ENCODE measurements around the gene MYO1E. TPM values are rescaled to one million over a fixed set of nuclear protein-coding genes. Genes with fewer than 3 reads are reported as not detected.

Gene MYO1E
- total and polyA plus RNA-seq, 2 of the 8 experiments (the other 6 are each of a cell fraction or from before 2014, with no cell fraction given) = 19.6 to 142 TPM

DNA sequence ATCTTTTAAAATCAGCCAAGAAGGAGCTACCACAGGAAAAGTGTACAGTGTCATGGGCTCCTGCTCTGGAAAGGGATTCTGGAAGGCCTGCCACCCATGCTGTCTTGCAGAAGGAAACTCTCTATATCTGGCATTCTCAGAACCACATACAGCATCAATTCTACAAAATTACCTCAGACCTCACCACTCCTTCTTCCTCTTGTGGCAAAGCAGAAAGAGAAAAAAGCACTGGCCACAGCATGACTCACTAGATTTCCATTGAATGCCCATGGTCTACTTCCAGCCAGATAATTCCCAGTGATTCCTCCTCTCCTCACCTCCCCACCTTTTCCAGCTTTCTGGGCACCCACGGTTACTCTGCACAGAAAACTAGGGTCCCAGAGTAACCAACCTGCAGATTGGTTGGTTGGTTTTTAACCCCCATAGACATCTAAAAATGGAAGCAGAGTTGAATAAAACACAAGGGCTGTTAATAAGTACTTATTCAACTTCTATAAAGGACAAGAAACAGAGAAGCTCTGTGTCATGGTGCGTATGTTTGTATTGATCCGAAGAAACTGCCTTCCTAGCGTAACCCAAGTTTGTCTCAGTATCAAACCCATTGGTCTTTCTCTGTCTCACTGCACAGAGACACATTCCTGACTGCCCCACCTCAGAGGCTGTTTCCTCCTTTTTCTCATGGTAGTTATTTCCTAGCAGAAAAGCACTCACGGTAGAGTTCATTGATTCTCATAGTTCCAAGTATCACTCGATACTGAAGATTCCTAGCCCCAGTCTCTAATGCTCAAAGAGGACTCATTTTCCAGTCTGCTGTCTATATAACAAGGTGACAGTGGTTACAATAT, 98.3 kb downstream of the MYO1E start:
- CTCF ChIA-PET (ENCODE audit: partially characterized antibody) = interaction anchor here (2.1 kb wide), 1 partner anchor 27 kb away, joined by 7 read pairs; no protein-coding TSS in a partner anchor
- H3K14ac ChIP-seq (ENCODE audit: insufficient read length) = no peak overlapping the region
- H3K18ac ChIP-seq (ENCODE audit: extremely low read depth, low read length) = no peak overlapping the region
- no peaks in the 10 kb centered on the region for H3K23me2 ChIP-seq (ENCODE audit: low read depth, low read length)
- no peaks in the 10 kb centered on the region for H3K9me3 ChIP-seq (ENCODE audit: insufficient read depth in 2 of 2, low read depth in 1 of 2, low read length in 1 of 2)
- no peak overlapping the region for H3K23ac ChIP-seq (ENCODE audit: insufficient read length)
- H2AK5ac ChIP-seq (ENCODE audit: low read depth, low read length) = no peak overlapping the region
- no peak overlapping the region for H3K4me3 ChIP-seq (ENCODE audit: extremely low read depth in 1 of 4, insufficient read depth in 2 of 4, low read depth in 3 of 4, low read length in 4 of 4)
- H3K27me3 ChIP-seq (replicated peaks in 1 of 4; ENCODE audit: control insufficient read depth in 3 of 4, extremely low read depth in 1 of 4, insufficient read depth in 3 of 4, low read length in 3 of 4) = no peaks in the 10 kb centered on the region
- H3K79me2 ChIP-seq (ENCODE audit: control insufficient read depth in 1 of 2, insufficient read depth in 2 of 2, low read length in 2 of 2) = peaks cover 6 to 13% of the 10 kb centered on the region in 2 experiments; a peak in 3 of 4 replicates
- H3K4ac ChIP-seq (replicated peaks; ENCODE audit: insufficient read length, low read depth, low read length) = no peak overlapping the region
- WGBS, 2 experiments (ENCODE audit: extremely low coverage in 1 of 2, insufficient coverage in 1 of 2, insufficient read length in 1 of 2, insufficient replicate concordance in 2 of 2, low coverage in 1 of 2, low lambda C conversion rate in 2 of 2, missing lambda C conversion rate in 1 of 2) = 92% methylated on average over 6 of the region's 6 CpGs; no CpG with 5 or more reads in 1 of the 2 experiments
- no peak overlapping the region for H2BK12ac ChIP-seq (ENCODE audit: low read depth, low read length)
- no peak overlapping the region for H2BK15ac ChIP-seq (ENCODE audit: low read length)
- H3K79me1 ChIP-seq (ENCODE audit: low read depth, low read length) = no peaks in the 10 kb centered on the region; the same call in 1 of the 2 replicates
- no peak overlapping the region for H2BK120ac ChIP-seq (replicated peaks; ENCODE audit: low read depth, low read length)
- H4K8ac ChIP-seq (ENCODE audit: extremely low read depth, insufficient read depth, low read length) = no peak overlapping the region
- H2BK5ac ChIP-seq (ENCODE audit: low read depth, low read length) = no peak overlapping the region
- peaks cover 0 to 7% (median 0%) of the 10 kb centered on the region in 4 experiments; a peak in 1 of 7 replicates for H3K4me1 ChIP-seq (replicated peaks in 1 of 4; ENCODE audit: control insufficient read depth in 3 of 4, insufficient read depth in 4 of 4, low read length in 3 of 4)
- POLR2A ChIA-PET (ENCODE audit: partially characterized antibody) = interaction anchor here (1.6 kb wide), 1 partner anchor 227 kb away, joined by 3 read pairs; no protein-coding TSS in a partner anchor
- H2AFZ ChIP-seq (ENCODE audit: low read length) = no peak overlapping the region
- H2BK20ac ChIP-seq (ENCODE audit: low read length) = no peak overlapping the region
- H4K20me1 ChIP-seq (replicated peaks in 1 of 2; ENCODE audit: control insufficient read depth in 1 of 2, insufficient read depth in 2 of 2, low read length in 2 of 2) = peaks cover 0 to 3% of the 10 kb centered on the region in 2 experiments
- H4K5ac ChIP-seq (ENCODE audit: insufficient read length, low read depth, low read length) = no peak overlapping the region
- DNase-seq (ENCODE audit: low read depth in 1 of 2, low spot score in 2 of 2) (no peak), FAIRE-seq (no peak)
- no peak overlapping the region for H3K27ac ChIP-seq (ENCODE audit: low read depth, low read length)
- H3K36me3 ChIP-seq (ENCODE audit: control insufficient read depth in 2 of 4, insufficient read depth in 4 of 4, low read length in 3 of 4) = peaks cover 0 to 5% (median 0%) of the 10 kb centered on the region in 4 experiments; a peak in 2 of 8 replicates
- H4K91ac ChIP-seq (replicated peaks; ENCODE audit: insufficient read length, low read length) = no peak overlapping the region
- H3K56ac ChIP-seq (replicated peaks; ENCODE audit: insufficient read length, low read depth, low read length) = no peak overlapping the region
- H3K9ac ChIP-seq (replicated peaks in 1 of 4; ENCODE audit: extremely low read depth in 1 of 4, low read depth in 3 of 4, low read length in 3 of 4) = no peak overlapping the region
- no peak overlapping the region for H3K4me2 ChIP-seq (ENCODE audit: insufficient read depth in 1 of 2, low read depth in 2 of 2, low read length in 2 of 2)
- TF ChIP-seq POLR2AphosphoS5 (IDR thresholded peaks at IDR 0.05; ENCODE audit: low read depth, low read length) (no peak), GABPA (IDR thresholded peaks at IDR 0.05; ENCODE audit: borderline replicate concordance, insufficient read depth, low read length) (no peak), CTCF (IDR thresholded peaks at IDR 0.05; ENCODE audit: control extremely low read depth in 1 of 3, insufficient read depth in 1 of 3, low read depth in 1 of 3, low read length in 3 of 3) (no peak), RXRA (IDR thresholded peaks at IDR 0.05; ENCODE audit: insufficient read depth, low read depth, low read length) (no peak), YY1 (IDR thresholded peaks at IDR 0.05; ENCODE audit: low read depth, low read length) (no peak), KDM5A (IDR thresholded peaks at IDR 0.05; ENCODE audit: low read length) (no peak), HDAC6 (IDR thresholded peaks at IDR 0.05; ENCODE audit: low read depth, low read length) (no peak), TBP (IDR thresholded peaks at IDR 0.05; ENCODE audit: low read depth, low read length) (no peak), SRF (IDR thresholded peaks at IDR 0.05; ENCODE audit: low read depth, low read length) (no peak), KDM1A (IDR thresholded peaks at IDR 0.05; ENCODE audit: borderline replicate concordance, low read length) (no peak)
